Esophagus muscularis mucosa (tissue), 4 donors: Measurements from ENCODE around the gene GNAT1. TPM values are rescaled to one million over a fixed set of nuclear protein-coding genes. Genes with fewer than 3 reads are reported as not detected.

Experiments used
- DNase-seq: peaks from one replicate; pipeline ENCODE4 v3.0.0-alpha.2; 2017; ENCODE audit errors: extremely low spot score
- H3K27ac ChIP-seq, 4 donors: fragments of 200-600 bp; sonication (generic); replicated peaks in 1 of 4; 1 replicate in 3 of 4; 2 replicates in 1 of 4; pipeline ENCODE4 v1.5.1; 2016 to 2019; ENCODE audit warnings: mild to moderate bottlenecking in 1 of 4
- H3K27me3 ChIP-seq, 4 donors: fragments of 200-600 bp; sonication (generic); one replicate each; pipeline versions ENCODE4 v1.5.1 to v1.6.0; 2016 to 2019
- H3K36me3 ChIP-seq, 4 donors: fragments of 200-600 bp; sonication (generic); one replicate each; pipeline ENCODE4 v1.5.1; 2016 to 2019
- H3K4me1 ChIP-seq, 4 donors: fragments of 200-600 bp; sonication (generic); one replicate each; pipeline ENCODE4 v1.5.1; 2016 to 2019
- H3K4me3 ChIP-seq, 4 donors: fragments of 200-600 bp; sonication (generic); 1 replicate in 2 of 4; 2 replicates in 2 of 4; pipeline ENCODE4 v1.5.1; 2016 to 2019; ENCODE audit warnings: mild to moderate bottlenecking in 4 of 4, moderate library complexity in 1 of 4
- H3K9me3 ChIP-seq, 4 donors: fragments of 200-600 bp; sonication (generic); 1 replicate in 3 of 4; 2 replicates in 1 of 4; pipeline ENCODE4 v1.5.1; 2016 to 2019
- EP300 ChIP-seq: sonication (generic); formaldehyde crosslinking; IDR thresholded peaks from one replicate; pipeline ENCODE4 v1.6.1; 2017; ENCODE audit warnings: antibody characterized with exemption
- POLR2A ChIP-seq: fragments of 450-650 bp; IDR thresholded peaks from one replicate; pipeline ENCODE4 v1.6.1; 2017; ENCODE audit warnings: antibody characterized with exemption, moderate library complexity, mild to moderate bottlenecking, low read depth
- POLR2AphosphoS5 ChIP-seq, 2 donors: sonication (generic); formaldehyde crosslinking; IDR thresholded peaks; one replicate each; pipeline ENCODE4 v1.6.1; 2017; ENCODE audit warnings: antibody characterized with exemption in 2 of 2
- WGBS: methylation state at CpG from one replicate; pipeline ENCODE4 v1.1.5; 2018; 5-methylcytosine and 5-hydroxymethylcytosine counted together
- intact Hi-C: fragments of 100-400 bp; cut with DNase I; formaldehyde crosslinking; loops from one replicate; pipeline ENCODE4 v1.15.1; 2023
- total RNA-seq, 4 donors: library from RNA; depleted of rRNA; stranded (reverse); fragments of >200 nt; gene quantifications; one replicate each; pipeline versions ENCODE4 v1.1.0 to v1.2.1, GENCODE V29; 2016
- TF ChIP-seq, protein P1 (sequence below), 3 experiments: fragments of 200-600 bp in 2 of 3; fragments of 450-650 bp in 1 of 3; sonication (generic) in 2 of 3; IDR thresholded peaks; one replicate each; pipeline ENCODE4 v1.5.1; 2017 to 2019; ENCODE audit warnings: antibody characterized with exemption in 3 of 3, mild to moderate bottlenecking in 2 of 3, moderate library complexity in 1 of 3

Gene GNAT1
- total RNA-seq, 4 donors from 2014 or later: not detected

DNA sequence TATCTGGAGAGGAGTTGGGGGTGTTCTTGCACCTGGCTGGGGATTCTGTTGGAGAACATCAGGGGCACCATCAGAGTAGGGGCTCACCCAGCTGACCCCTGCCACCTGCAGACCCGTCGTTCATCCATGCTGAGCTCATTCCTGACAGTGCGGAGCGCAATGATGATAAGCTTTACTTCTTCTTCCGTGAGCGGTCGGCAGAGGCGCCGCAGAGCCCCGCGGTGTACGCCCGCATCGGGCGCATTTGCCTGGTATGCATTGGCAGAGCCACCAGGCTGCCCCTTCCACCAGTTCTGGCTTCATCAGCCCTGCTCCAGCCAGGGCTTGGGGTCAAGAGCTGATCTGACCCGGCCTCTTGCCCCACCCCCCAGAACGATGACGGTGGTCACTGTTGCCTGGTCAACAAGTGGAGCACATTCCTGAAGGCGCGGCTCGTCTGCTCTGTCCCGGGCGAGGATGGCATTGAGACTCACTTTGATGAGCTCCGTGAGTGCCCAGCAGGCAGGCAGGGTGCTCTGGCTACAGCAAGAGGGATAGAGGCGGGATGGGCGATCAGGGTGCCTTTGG, 8.8 kb upstream of the GNAT1 start:
- DNase-seq: no peak
- H3K4me3 ChIP-seq: no peak overlapping the region
- H3K27me3 ChIP-seq: no peaks in the 10 kb centered on the region
- intact Hi-C loops: no loop called here
- H3K36me3 ChIP-seq: peaks cover 0 to 74% (median 23%) of the 10 kb centered on the region in 4 donors
- WGBS: 94% methylated on average over 14 of the region's 26 CpGs
- H3K9me3 ChIP-seq: no peaks in the 10 kb centered on the region
- H3K27ac ChIP-seq: no peak overlapping the region
- TF ChIP-seq, protein P1, sequence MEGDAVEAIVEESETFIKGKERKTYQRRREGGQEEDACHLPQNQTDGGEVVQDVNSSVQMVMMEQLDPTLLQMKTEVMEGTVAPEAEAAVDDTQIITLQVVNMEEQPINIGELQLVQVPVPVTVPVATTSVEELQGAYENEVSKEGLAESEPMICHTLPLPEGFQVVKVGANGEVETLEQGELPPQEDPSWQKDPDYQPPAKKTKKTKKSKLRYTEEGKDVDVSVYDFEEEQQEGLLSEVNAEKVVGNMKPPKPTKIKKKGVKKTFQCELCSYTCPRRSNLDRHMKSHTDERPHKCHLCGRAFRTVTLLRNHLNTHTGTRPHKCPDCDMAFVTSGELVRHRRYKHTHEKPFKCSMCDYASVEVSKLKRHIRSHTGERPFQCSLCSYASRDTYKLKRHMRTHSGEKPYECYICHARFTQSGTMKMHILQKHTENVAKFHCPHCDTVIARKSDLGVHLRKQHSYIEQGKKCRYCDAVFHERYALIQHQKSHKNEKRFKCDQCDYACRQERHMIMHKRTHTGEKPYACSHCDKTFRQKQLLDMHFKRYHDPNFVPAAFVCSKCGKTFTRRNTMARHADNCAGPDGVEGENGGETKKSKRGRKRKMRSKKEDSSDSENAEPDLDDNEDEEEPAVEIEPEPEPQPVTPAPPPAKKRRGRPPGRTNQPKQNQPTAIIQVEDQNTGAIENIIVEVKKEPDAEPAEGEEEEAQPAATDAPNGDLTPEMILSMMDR (IDR thresholded peaks at IDR 0.05): no peak
- TF ChIP-seq EP300: no peak
- TF ChIP-seq POLR2A: no peak
- no peak for TF ChIP-seq POLR2AphosphoS5 (IDR thresholded peaks at IDR 0.05)
- no peaks in the 10 kb centered on the region for H3K4me1 ChIP-seq

DNA sequence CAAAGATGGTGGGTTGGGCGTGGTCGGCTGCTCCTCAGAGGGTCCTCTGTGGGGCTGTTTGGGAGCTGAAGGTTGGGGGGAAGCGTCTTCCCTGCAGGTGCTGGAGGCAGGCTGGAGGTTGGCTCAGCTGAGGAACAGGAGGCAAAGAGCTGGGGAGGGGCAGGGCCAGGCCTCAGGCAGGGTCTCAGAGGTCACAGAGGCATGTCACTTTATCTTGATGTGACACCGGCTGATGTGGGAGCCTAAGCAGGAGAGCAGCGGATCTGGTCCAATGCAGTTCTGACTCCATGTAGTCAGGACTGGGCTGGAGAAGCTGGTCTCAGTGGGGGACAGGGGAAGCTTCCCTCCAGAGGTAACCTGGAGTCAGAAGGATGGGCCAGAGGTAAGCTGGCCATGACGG, 7.7 kb upstream of the GNAT1 start:
- WGBS: 96% methylated on average over 6 of the region's 6 CpGs
- intact Hi-C loops: no loop called here
- Histone ChIP-seq H3K27me3 (no peaks in the 10 kb centered on the region), H3K4me3 (no peak overlapping the region), H3K9me3 (no peaks in the 10 kb centered on the region), H3K4me1 (peaks cover 0 to 1% (median 0%) of the 10 kb centered on the region in 4 donors), H3K27ac (no peak overlapping the region), H3K36me3 (peaks cover 0 to 81% (median 23%) of the 10 kb centered on the region in 4 donors)
- no peak for DNase-seq
- TF ChIP-seq, protein P1 (IDR thresholded peaks at IDR 0.05): no peak

DNA sequence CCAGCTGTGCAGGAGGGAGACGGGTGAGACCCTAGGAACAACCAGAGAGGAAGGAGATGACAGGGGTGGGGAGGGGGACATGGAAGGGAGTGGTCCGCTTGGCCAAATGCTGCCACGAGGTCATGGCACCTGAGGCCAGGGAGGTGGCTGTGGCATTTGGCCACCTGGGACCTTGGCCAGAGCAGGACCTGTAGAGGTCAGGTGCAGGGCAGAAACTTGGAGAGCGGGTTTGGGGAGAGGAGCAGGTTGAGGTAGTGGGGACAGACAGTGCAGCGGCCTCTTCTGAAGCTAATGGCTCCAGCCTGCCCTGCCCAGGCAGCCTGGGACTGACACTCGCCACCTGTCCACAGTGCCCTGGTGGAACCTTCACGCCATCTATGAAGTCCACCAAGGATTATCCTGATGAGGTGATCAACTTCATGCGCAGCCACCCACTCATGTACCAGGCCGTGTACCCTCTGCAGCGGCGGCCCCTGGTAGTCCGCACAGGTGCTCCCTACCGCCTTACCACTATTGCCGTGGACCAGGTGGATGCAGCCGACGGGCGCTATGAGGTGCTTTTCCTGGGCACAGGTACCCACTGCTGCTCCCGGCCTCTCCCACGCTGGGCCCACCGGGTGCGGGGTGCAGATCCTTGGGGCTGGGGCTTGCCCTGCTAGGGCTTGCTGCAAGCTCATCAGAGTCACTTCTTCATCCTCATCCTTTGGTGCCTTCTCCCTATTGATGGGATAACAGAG, 7.0 kb upstream of the GNAT1 start:
- no peak for DNase-seq
- Histone ChIP-seq H3K27me3 (no peaks in the 10 kb centered on the region), H3K27ac (no peak overlapping the region), H3K36me3 (peaks cover 0 to 76% (median 23%) of the 10 kb centered on the region in 4 donors), H3K4me3 (no peak overlapping the region), H3K9me3 (no peaks in the 10 kb centered on the region), H3K4me1 (peaks cover 0 to 6% (median 1%) of the 10 kb centered on the region in 4 donors)
- TF ChIP-seq, protein P1 (IDR thresholded peaks at IDR 0.05): no peak
- TF ChIP-seq POLR2A: no peak
- no peak for TF ChIP-seq POLR2AphosphoS5 (IDR thresholded peaks at IDR 0.05)
- TF ChIP-seq EP300: no peak
- intact Hi-C loops: no loop called here
- WGBS: 94% methylated on average over 17 of the region's 21 CpGs

DNA sequence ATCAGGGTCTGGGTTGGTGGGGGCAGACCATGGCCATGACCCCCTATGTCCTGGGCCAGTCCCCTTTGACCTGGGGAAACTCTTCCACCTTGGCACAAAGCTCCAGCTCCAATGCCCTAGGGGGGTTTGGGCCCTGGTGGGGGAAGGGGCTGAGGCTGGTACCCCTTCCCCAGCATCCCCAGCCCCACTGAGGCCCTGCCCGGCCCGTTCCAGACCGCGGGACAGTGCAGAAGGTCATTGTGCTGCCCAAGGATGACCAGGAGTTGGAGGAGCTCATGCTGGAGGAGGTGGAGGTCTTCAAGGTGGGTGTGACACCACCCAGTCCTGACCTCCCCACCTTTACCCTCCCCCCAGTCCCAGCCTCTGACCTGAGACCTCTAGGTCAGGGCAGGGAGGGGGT, 6.2 kb upstream of the GNAT1 start:
- H3K4me3 ChIP-seq: no peak overlapping the region
- H3K27ac ChIP-seq: no peak overlapping the region
- peaks cover 0 to 71% (median 23%) of the 10 kb centered on the region in 4 donors for H3K36me3 ChIP-seq
- intact Hi-C loops: no loop called here
- DNase-seq: no peak
- H3K9me3 ChIP-seq: no peaks in the 10 kb centered on the region
- peaks cover 0 to 6% (median 1%) of the 10 kb centered on the region in 4 donors for H3K4me1 ChIP-seq
- no peak for TF ChIP-seq POLR2AphosphoS5 (IDR thresholded peaks at IDR 0.05)
- no peak for TF ChIP-seq POLR2A
- TF ChIP-seq EP300: no peak
- TF ChIP-seq, protein P1 (IDR thresholded peaks at IDR 0.05): no peak
- no CpG with 5 or more reads among the region's 4 CpGs for WGBS
- no peaks in the 10 kb centered on the region for H3K27me3 ChIP-seq
